K562 (cell line): ENCODE data around the gene MXRA7. TPM values are rescaled to one million over a fixed set of nuclear protein-coding genes. Genes with fewer than 3 reads are reported as not detected.

Experiments
- L3MBTL2 ChIP-seq: fragments of 450-650 bp; IDR thresholded peaks from 2 replicates; pipeline ENCODE4 v1.6.1; 2016; ENCODE audit warnings: mild to moderate bottlenecking, moderate library complexity
- NFYB ChIP-seq: IDR thresholded peaks from 2 replicates; pipeline ENCODE4 v1.6.1; 2011; ENCODE audit warnings: mild to moderate bottlenecking, moderate library complexity; ENCODE audit not compliant: insufficient read length; ENCODE audit errors: extremely low read depth
- XRCC5 ChIP-seq: fragments of 200-400 bp; formaldehyde crosslinking; IDR thresholded peaks from 2 replicates; pipeline ENCODE4 v1.6.1; 2017; ENCODE audit warnings: low read depth, mild to moderate bottlenecking, low read length
- ZBTB17 ChIP-seq: fragments of 450-650 bp; formaldehyde crosslinking; IDR thresholded peaks from 2 replicates; pipeline ENCODE4 v1.4.0; 2020; ENCODE audit warnings: mild to moderate bottlenecking
- ZEB2 ChIP-seq: fragments of 450-650 bp; IDR thresholded peaks from 2 replicates; pipeline ENCODE4 v1.6.1; 2016
- ZNF263 ChIP-seq: sonication (generic); formaldehyde crosslinking; IDR thresholded peaks from 2 replicates; pipeline ENCODE4 v1.8.0; 2022; ENCODE audit warnings: mild to moderate bottlenecking, missing genetic modification reagents, borderline replicate concordance
- polyA plus RNA-seq, 8 experiments: library from polyadenylated mRNA; depleted of rRNA in 4 of 8; stranded (reverse) in 5 of 8; unstranded in 3 of 8; fragments of >200 nt; fragmentation: Nextera tagmentation in 2 of 8; fragmentation: Illumina TruSeq in 1 of 8; extraction: Ambion mirVana in 2 of 8; extraction: Trizol in 1 of 8; gene quantifications; 2 replicates each; pipeline versions ENCODE4 v1.2.1 to v1.2.3, GENCODE V29; 2011 to 2014; ENCODE audit warnings: inconsistent platforms in 1 of 8, missing spikeins in 1 of 8
- total RNA-seq, 7 experiments: library from RNA; depleted of rRNA in 6 of 7; stranded (reverse); fragments of >200 nt in 6 of 7; fragmentation: Illumina TruSeq in 2 of 7; extraction: Trizol in 2 of 7; gene quantifications; 2 replicates each; pipeline versions ENCODE4 v1.2.1 to v1.2.3, GENCODE V29; 2011 to 2021; ENCODE audit warnings: low replicate concordance in 1 of 7
- TF ChIP-seq, protein P1 (sequence below), 2 experiments: fragments of 450-650 bp; formaldehyde crosslinking in 1 of 2; IDR thresholded peaks; 2 replicates each; pipeline versions ENCODE4 v1.4.0 to v1.6.1; 2014 to 2020; ENCODE audit warnings: mild to moderate bottlenecking in 2 of 2, borderline replicate concordance in 1 of 2, low read depth in 1 of 2
- TF ChIP-seq, protein P2 (sequence below): fragments of 250-450 bp; sonication (Bioruptor Pico); IDR thresholded peaks from 2 replicates; pipeline ENCODE4 v1.9.0; 2021; ENCODE audit warnings: mild to moderate bottlenecking, inconsistent platforms

Gene MXRA7
- total and polyA plus RNA-seq, 9 of the 15 experiments (the other 6 are each of a cell fraction or from before 2014, with no cell fraction given): 2.6 to 38.4 (median 14.3) TPM

DNA sequence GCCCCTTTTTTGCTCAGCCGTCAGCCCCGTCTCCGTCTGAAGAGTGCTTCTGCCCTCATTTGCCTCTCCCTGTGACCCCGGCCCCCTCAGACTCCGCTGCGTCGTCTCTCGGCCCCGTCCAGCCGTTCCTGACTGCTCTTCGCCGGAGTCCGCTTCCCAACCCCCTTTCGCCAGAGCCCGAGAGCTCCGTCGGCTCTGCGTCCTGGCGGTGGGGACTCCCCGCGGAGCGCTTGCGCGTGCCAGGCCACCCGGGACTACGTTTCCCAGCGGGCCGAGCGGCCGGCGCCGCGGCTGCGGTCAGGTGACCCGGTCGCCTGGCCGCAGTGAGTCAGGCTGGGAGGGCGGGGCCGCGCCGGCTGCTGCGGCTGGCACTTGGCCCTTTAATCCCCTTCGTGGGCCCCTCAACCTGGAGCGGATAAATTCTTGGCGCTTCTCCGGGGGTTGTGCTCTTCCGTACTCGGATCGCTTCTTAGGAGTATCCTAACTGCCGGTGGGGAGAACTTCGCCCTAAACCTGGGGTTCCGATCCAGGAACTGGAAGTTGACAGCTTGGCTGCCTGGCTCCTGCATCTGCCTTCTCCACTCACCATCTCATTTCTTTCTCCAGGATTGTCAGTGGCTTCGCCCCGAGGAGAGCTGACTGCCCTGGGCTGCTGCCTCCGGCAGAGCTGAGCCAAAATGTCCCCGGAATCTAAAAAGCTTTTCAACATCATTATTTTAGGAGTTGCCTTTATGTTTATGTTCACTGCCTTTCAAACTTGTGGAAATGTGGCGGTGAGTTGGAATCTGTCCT, 27.1 kb upstream of the MXRA7 start, which contains the start of gene MFSD11 (continued):
- TF ChIP-seq, protein P1, sequence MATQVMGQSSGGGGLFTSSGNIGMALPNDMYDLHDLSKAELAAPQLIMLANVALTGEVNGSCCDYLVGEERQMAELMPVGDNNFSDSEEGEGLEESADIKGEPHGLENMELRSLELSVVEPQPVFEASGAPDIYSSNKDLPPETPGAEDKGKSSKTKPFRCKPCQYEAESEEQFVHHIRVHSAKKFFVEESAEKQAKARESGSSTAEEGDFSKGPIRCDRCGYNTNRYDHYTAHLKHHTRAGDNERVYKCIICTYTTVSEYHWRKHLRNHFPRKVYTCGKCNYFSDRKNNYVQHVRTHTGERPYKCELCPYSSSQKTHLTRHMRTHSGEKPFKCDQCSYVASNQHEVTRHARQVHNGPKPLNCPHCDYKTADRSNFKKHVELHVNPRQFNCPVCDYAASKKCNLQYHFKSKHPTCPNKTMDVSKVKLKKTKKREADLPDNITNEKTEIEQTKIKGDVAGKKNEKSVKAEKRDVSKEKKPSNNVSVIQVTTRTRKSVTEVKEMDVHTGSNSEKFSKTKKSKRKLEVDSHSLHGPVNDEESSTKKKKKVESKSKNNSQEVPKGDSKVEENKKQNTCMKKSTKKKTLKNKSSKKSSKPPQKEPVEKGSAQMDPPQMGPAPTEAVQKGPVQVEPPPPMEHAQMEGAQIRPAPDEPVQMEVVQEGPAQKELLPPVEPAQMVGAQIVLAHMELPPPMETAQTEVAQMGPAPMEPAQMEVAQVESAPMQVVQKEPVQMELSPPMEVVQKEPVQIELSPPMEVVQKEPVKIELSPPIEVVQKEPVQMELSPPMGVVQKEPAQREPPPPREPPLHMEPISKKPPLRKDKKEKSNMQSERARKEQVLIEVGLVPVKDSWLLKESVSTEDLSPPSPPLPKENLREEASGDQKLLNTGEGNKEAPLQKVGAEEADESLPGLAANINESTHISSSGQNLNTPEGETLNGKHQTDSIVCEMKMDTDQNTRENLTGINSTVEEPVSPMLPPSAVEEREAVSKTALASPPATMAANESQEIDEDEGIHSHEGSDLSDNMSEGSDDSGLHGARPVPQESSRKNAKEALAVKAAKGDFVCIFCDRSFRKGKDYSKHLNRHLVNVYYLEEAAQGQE (IDR thresholded peaks at IDR 0.05; ENCODE audit: borderline replicate concordance): peak; percentile 77
- TF ChIP-seq, protein P1 (CRISPR knock-in tag; IDR thresholded peaks at IDR 0.05; ENCODE audit: low read depth): no peak
- TF ChIP-seq XRCC5: no peak
- no peak for TF ChIP-seq ZEB2
- TF ChIP-seq ZNF263 (CRISPR knock-in tag): peak; percentile 95
- peak; percentile 24; the same call in 1 of the 2 replicates for TF ChIP-seq ZBTB17
- TF ChIP-seq NFYB: no peak
- peak; percentile 87 for TF ChIP-seq L3MBTL2
- TF ChIP-seq, protein P2, sequence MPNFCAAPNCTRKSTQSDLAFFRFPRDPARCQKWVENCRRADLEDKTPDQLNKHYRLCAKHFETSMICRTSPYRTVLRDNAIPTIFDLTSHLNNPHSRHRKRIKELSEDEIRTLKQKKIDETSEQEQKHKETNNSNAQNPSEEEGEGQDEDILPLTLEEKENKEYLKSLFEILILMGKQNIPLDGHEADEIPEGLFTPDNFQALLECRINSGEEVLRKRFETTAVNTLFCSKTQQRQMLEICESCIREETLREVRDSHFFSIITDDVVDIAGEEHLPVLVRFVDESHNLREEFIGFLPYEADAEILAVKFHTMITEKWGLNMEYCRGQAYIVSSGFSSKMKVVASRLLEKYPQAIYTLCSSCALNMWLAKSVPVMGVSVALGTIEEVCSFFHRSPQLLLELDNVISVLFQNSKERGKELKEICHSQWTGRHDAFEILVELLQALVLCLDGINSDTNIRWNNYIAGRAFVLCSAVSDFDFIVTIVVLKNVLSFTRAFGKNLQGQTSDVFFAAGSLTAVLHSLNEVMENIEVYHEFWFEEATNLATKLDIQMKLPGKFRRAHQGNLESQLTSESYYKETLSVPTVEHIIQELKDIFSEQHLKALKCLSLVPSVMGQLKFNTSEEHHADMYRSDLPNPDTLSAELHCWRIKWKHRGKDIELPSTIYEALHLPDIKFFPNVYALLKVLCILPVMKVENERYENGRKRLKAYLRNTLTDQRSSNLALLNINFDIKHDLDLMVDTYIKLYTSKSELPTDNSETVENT (CRISPR knock-in tag): peak; percentile 10; the same call in 1 of the 2 replicates
